Gastroesophageal sphincter (tissue), 4 donors: ENCODE results near the gene ADGRF5. TPM values are rescaled to one million over a fixed set of nuclear protein-coding genes. Genes with fewer than 3 reads are reported as not detected.
A peak's percentile ranks its signal among the peaks of the same experiment; 100 is the strongest.

Experiments used
- ATAC-seq: fragments of 150-250 bp; one replicate; pipeline ENCODE4 v1.9.1; 2016; ENCODE audit warnings: mild to moderate bottlenecking, moderate library complexity
- H3K27ac ChIP-seq, 4 donors: fragments of 200-600 bp; sonication (generic) in 3 of 4; 1 replicate in 3 of 4; 2 replicates in 1 of 4; pipeline ENCODE4 v1.5.1; 2016 to 2019
- H3K27me3 ChIP-seq: fragments of 200-600 bp; sonication (generic); one replicate; pipeline ENCODE4 v1.5.1; 2019
- H3K36me3 ChIP-seq, 2 donors: fragments of 200-600 bp; sonication (generic); one replicate each; pipeline ENCODE4 v1.5.1; 2019; ENCODE audit warnings: control low read depth in 1 of 2
- H3K4me1 ChIP-seq, 3 donors: fragments of 200-600 bp; sonication (generic); 1 replicate in 2 of 3; 2 replicates in 1 of 3; pipeline ENCODE4 v1.5.1; 2016 to 2019; ENCODE audit warnings: control low read depth in 2 of 3
- H3K4me3 ChIP-seq, 2 donors: fragments of 200-600 bp; sonication (generic); one replicate each; pipeline ENCODE4 v1.5.1; 2019; ENCODE audit warnings: mild to moderate bottlenecking in 1 of 2, moderate library complexity in 1 of 2
- H3K9me3 ChIP-seq, 3 donors: fragments of 200-600 bp; sonication (generic); one replicate each; pipeline ENCODE4 v1.5.1; 2017 to 2019; ENCODE audit warnings: control low read depth in 2 of 3
- EP300 ChIP-seq: sonication (generic); formaldehyde crosslinking; IDR thresholded peaks from one replicate; pipeline ENCODE4 v1.6.1; 2017; ENCODE audit warnings: antibody characterized with exemption, mild to moderate bottlenecking
- POLR2A ChIP-seq, 2 donors: fragments of 450-650 bp; IDR thresholded peaks; one replicate each; pipeline ENCODE4 v1.6.1; 2017; ENCODE audit warnings: antibody characterized with exemption in 2 of 2, mild to moderate bottlenecking in 2 of 2, moderate library complexity in 1 of 2
- POLR2AphosphoS5 ChIP-seq: sonication (generic); formaldehyde crosslinking; IDR thresholded peaks from one replicate; pipeline ENCODE4 v1.6.1; 2017; ENCODE audit warnings: antibody characterized with exemption
- WGBS, 2 donors: methylation state at CpG; one replicate each; pipeline ENCODE4 v1.1.5; 2018; ENCODE audit warnings: low coverage in 1 of 2; 5-methylcytosine and 5-hydroxymethylcytosine counted together
- total RNA-seq, 4 donors: library from RNA; depleted of rRNA; stranded (reverse); fragments of >200 nt; gene quantifications; one replicate each; pipeline ENCODE4 v1.1.0, GENCODE V29; 2016
- TF ChIP-seq, protein P1 (sequence below), 4 experiments: fragments of 200-600 bp in 2 of 4; fragments of 450-650 bp in 2 of 4; sonication (generic) in 1 of 4; IDR thresholded peaks; one replicate each; pipeline ENCODE4 v1.5.1; 2017 to 2019; ENCODE audit warnings: antibody characterized with exemption in 4 of 4, mild to moderate bottlenecking in 2 of 4, moderate library complexity in 2 of 4

ADGRF5 gene, protein sequence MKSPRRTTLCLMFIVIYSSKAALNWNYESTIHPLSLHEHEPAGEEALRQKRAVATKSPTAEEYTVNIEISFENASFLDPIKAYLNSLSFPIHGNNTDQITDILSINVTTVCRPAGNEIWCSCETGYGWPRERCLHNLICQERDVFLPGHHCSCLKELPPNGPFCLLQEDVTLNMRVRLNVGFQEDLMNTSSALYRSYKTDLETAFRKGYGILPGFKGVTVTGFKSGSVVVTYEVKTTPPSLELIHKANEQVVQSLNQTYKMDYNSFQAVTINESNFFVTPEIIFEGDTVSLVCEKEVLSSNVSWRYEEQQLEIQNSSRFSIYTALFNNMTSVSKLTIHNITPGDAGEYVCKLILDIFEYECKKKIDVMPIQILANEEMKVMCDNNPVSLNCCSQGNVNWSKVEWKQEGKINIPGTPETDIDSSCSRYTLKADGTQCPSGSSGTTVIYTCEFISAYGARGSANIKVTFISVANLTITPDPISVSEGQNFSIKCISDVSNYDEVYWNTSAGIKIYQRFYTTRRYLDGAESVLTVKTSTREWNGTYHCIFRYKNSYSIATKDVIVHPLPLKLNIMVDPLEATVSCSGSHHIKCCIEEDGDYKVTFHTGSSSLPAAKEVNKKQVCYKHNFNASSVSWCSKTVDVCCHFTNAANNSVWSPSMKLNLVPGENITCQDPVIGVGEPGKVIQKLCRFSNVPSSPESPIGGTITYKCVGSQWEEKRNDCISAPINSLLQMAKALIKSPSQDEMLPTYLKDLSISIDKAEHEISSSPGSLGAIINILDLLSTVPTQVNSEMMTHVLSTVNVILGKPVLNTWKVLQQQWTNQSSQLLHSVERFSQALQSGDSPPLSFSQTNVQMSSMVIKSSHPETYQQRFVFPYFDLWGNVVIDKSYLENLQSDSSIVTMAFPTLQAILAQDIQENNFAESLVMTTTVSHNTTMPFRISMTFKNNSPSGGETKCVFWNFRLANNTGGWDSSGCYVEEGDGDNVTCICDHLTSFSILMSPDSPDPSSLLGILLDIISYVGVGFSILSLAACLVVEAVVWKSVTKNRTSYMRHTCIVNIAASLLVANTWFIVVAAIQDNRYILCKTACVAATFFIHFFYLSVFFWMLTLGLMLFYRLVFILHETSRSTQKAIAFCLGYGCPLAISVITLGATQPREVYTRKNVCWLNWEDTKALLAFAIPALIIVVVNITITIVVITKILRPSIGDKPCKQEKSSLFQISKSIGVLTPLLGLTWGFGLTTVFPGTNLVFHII (N-terminal part only)
- total RNA-seq, result 10 to 100 TPM; 11.7 to 37.6 (median 26.0) TPM

DNA sequence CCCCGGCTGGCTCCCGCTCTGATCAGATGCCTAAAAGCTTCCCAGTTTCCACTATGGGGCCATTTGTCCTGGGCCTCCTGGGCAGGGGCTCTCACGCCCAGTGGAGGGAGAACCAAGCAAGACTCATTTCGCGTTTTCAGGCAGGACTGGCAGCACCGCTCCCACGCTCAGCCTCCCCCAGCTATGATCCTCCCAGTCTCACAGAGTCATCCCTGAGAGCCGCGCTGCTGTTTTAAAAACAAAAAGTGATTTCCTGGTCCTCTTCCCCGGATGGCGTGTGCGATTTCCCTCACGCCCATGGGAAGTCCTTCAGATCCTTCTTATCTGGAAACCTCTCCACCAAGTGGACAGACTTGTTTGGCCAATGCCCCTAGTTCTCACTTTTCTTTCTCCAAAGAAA, at the start of gene ADGRF5:
TSS of gene ADGRF5 (minus strand) at position 208 of the 400 bp plus-strand sequence. CDS start 15,176 bp downstream, outside the sequence.
- Histone ChIP-seq H3K36me3 (no peaks in the 10 kb centered on the region), H3K4me1 (peaks cover 0 to 4% (median 0%) of the 10 kb centered on the region in 3 donors), H3K4me3 (peak within 1 kb of the TSS; percentile 16 to 35), H3K27ac (peak within 1 kb of the TSS; percentile 40 to 74 (median 58)), H3K9me3 (no peaks in the 10 kb centered on the region), H3K27me3 (no peaks in the 10 kb centered on the region)
- no peak for TF ChIP-seq POLR2A (IDR thresholded peaks at IDR 0.05)
- no peak for TF ChIP-seq POLR2AphosphoS5
- no peak for TF ChIP-seq EP300
- TF ChIP-seq, protein P1, sequence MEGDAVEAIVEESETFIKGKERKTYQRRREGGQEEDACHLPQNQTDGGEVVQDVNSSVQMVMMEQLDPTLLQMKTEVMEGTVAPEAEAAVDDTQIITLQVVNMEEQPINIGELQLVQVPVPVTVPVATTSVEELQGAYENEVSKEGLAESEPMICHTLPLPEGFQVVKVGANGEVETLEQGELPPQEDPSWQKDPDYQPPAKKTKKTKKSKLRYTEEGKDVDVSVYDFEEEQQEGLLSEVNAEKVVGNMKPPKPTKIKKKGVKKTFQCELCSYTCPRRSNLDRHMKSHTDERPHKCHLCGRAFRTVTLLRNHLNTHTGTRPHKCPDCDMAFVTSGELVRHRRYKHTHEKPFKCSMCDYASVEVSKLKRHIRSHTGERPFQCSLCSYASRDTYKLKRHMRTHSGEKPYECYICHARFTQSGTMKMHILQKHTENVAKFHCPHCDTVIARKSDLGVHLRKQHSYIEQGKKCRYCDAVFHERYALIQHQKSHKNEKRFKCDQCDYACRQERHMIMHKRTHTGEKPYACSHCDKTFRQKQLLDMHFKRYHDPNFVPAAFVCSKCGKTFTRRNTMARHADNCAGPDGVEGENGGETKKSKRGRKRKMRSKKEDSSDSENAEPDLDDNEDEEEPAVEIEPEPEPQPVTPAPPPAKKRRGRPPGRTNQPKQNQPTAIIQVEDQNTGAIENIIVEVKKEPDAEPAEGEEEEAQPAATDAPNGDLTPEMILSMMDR (IDR thresholded peaks at IDR 0.05), result no peak
- ATAC-seq, result no peak
- 92 to 100% methylated on average over 2 to 13 of the region's 13 CpGs for WGBS, 2 donors

DNA sequence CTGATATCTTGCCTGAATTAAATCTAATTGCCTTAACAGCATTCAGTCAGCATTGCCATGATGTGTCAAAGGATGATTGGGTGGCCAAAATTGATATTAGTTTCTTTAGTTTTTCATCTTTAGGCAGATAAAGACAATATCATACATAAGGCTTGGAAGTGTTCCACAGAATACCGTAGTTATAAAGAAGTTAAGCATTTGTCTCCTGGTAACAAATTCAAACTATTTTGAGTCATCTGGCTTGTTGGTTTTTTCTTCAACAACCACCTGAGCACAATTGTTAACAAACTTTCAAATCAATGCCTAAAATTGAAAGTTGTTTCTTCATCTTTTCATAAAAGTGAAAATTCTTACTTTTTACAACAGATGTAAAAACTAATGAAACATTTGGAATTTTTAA, 47.5 kb upstream of the ADGRF5 start:
- ATAC-seq, result no peak
- Histone ChIP-seq H3K36me3 (no peaks in the 10 kb centered on the region), H3K4me3 (no peak overlapping the region), H3K27me3 (no peaks in the 10 kb centered on the region), H3K27ac (no peak overlapping the region), H3K9me3 (no peaks in the 10 kb centered on the region), H3K4me1 (no peaks in the 10 kb centered on the region)
- TF ChIP-seq EP300, result no peak
- WGBS, 2 donors, result 16 to 17% methylated on average over 1 of the region's 1 CpG

DNA sequence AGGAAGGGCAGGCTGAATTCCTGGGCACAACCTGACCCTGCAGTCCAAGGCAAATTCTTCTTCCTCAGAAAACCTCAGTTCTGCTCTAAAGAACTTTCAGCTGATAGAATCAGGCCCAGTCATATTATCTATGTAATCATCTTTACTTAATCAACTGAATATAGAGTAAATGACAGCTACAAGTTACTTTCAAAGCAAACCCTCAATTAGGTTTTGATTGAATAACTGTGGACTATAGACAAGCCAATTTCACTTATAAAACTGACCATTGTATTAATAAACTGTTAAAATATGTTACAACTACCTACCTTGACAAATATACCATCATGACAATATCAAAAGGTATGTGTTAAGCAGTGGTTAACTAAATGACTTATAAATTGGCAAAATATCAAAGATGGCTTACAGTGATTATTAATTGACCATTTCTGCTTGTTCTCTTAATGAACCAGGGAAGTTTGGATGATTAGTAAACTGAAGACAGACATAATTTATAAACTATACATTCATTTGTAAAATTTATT, 46.1 kb upstream of the ADGRF5 start:
- Histone ChIP-seq H3K4me3 (no peak overlapping the region), H3K9me3 (no peaks in the 10 kb centered on the region), H3K27me3 (no peaks in the 10 kb centered on the region), H3K27ac (no peak overlapping the region), H3K4me1 (no peaks in the 10 kb centered on the region), H3K36me3 (no peaks in the 10 kb centered on the region)
- ATAC-seq, result no peak
- no peak for TF ChIP-seq EP300
- no peak for TF ChIP-seq POLR2A (IDR thresholded peaks at IDR 0.05)
- TF ChIP-seq, protein P1 (IDR thresholded peaks at IDR 0.05), result no peak
- TF ChIP-seq POLR2AphosphoS5, result no peak

DNA sequence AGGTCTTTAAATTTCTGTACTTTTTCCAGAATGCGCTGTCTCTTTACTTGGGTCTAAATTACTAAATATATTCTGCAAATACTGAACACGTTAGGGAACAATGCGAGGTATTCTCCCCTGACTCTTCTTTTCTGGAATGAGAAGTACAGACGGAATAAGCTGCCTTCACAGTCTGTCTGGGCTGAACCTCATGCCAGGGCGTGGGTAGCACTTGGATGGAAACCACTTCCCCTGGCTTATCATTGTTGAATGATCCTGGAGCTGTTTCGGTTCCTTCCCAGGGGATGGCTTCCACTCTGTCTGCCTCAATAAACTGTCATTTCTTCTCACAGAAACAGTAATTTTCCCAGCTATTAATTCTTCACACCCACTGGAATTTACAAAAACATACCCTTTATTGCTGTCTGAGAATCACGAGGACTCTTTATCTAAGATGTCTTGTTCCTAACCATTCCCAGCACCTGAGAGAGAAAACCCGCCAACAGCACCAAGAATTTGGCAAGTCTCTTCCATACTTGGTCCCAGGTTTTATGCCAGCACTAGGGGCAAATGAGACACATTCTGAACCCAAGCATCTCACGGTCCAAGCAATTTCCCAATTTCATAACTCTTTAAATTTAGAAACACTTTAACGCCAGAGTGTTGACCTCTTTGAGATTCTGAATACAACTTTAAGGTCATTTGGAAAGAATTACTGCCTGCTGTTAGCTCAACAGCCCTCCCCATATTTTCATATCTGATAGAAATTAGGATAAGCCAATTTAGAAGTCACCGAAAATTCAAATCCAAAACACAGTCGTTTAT, 43.2 kb upstream of the ADGRF5 start:
- no peak for TF ChIP-seq EP300
- TF ChIP-seq, protein P1 (IDR thresholded peaks at IDR 0.05), result no peak
- no peak for TF ChIP-seq POLR2AphosphoS5
- no peak for TF ChIP-seq POLR2A (IDR thresholded peaks at IDR 0.05)
- H3K4me3 ChIP-seq, result no peak overlapping the region
- ATAC-seq, result no peak

More for the DNA sequence above, 43.2 kb upstream of the ADGRF5 start:
- Histone ChIP-seq H3K27me3 (no peaks in the 10 kb centered on the region), H3K4me1 (no peaks in the 10 kb centered on the region), H3K9me3 (no peaks in the 10 kb centered on the region), H3K27ac (no peak overlapping the region), H3K36me3 (no peaks in the 10 kb centered on the region)
- WGBS, 2 donors, result 70 to 81% methylated on average over 9 to 12 of the region's 12 CpGs
